GM12875 (cell line): ENCODE results near the gene TBC1D9.

Experiments
- H3K4me3 ChIP-seq: one replicate; pipeline ENCODE4 v1.5.1; 2011; ENCODE audit warnings: low read depth, low read length, control low read depth
- TF ChIP-seq, protein P1 (sequence below): IDR thresholded peaks from 2 replicates; pipeline ENCODE4 v1.5.1; 2011; ENCODE audit warnings: low read depth, mild to moderate bottlenecking, control low read depth, inconsistent platforms, low read length, moderate library complexity, borderline replicate concordance; ENCODE audit not compliant: insufficient read depth

The TBC1D9 gene

GRCh38 chr4:140743194-140743931 lies 12.8 kb downstream of the TBC1D9 start:
- H3K4me3 ChIP-seq = no peak overlapping the region
- TF ChIP-seq, protein P1, sequence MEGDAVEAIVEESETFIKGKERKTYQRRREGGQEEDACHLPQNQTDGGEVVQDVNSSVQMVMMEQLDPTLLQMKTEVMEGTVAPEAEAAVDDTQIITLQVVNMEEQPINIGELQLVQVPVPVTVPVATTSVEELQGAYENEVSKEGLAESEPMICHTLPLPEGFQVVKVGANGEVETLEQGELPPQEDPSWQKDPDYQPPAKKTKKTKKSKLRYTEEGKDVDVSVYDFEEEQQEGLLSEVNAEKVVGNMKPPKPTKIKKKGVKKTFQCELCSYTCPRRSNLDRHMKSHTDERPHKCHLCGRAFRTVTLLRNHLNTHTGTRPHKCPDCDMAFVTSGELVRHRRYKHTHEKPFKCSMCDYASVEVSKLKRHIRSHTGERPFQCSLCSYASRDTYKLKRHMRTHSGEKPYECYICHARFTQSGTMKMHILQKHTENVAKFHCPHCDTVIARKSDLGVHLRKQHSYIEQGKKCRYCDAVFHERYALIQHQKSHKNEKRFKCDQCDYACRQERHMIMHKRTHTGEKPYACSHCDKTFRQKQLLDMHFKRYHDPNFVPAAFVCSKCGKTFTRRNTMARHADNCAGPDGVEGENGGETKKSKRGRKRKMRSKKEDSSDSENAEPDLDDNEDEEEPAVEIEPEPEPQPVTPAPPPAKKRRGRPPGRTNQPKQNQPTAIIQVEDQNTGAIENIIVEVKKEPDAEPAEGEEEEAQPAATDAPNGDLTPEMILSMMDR = peak; percentile 14; the same call in 1 of the 2 replicates

- TF ChIP-seq, protein P1 = no peak
- peak overlapping the region; percentile 38 for H3K4me3 ChIP-seq
Measured at GRCh38 chr4:140742838-140743193, 13.4 kb downstream of the TBC1D9 start.

DNA sequence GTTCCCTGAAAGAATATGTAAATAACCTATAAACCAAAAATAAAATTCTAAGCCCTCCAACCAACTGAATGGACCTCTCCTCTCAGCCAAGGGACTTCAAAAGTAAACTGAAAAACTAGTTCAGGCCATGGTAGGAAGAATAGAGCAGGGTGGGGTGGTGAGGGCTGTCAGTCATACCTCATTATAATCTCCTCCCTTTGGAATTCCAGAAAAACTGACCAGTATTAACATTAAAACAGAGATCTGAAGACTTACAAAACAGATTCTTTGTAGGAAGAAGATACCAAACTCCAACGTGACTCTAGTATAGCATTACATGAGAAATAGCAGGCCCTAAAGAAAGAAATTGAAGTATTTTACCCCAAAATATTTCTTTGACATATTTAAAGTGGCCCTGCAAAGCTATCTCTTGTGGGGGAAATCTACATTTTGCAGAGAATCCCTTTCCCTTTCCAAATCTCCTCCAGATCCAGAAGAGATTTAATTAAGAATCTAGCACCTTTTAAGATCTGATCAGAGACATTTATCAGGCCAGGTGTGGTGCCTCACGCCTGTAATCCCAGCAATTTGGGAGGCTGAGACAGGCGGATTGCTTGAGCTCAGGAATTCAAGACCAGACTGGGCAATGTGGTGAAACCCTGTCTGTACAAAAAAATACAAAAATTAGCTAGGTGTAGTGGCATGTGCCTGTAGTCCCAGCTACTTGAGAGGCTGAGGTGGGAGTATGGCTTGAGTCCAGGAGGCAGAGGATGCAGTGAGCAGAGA lies 15.1 kb downstream of the TBC1D9 start:
- no peak overlapping the region for H3K4me3 ChIP-seq
- TF ChIP-seq, protein P1 = no peak

GRCh38 chr4:140740422-140740821 lies 15.8 kb downstream of the TBC1D9 start:
- H3K4me3 ChIP-seq = no peak overlapping the region
- TF ChIP-seq, protein P1 = no peak

DNA sequence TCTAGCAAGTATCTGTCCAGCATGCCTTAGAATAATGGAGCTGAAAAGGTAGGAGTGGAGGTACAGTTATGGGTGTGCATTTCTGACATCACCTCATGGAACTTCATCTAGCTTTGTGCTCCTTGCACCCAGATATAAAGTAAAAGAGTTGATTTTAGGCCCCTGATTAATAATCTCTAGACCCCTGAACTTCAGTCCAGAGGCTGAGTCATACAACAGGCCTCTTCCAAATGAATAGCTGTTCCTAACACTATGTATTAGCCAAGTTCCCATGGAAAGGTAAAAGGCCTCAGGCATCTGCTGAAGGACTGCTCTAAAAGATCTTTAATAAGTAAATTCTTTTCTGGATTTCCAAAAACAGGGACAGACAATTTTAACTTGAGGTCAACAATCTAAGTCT lies 16.2 kb downstream of the TBC1D9 start:
- no peak overlapping the region for H3K4me3 ChIP-seq
- TF ChIP-seq, protein P1 = no peak

- H3K4me3 ChIP-seq = no peak overlapping the region
Measured at GRCh38 chr4:140738139-140738538, 18.0 kb downstream of the TBC1D9 start.

More at GRCh38 chr4:140738139-140738538, 18.0 kb downstream of the TBC1D9 start:
- TF ChIP-seq, protein P1 = no peak
